Uterus (tissue), 4 donors: ENCODE results near the gene TMC8. TPM values are rescaled to one million over a fixed set of nuclear protein-coding genes. Genes with fewer than 3 reads are reported as not detected.
"Not testable (repeated sequence)": the region's sequence is repeated elsewhere in the genome, so short reads cannot be mapped to it uniquely, and the experiment has no call there.

Experiments used
- DNase-seq, 2 donors: peaks; one replicate each; pipeline ENCODE4 v3.0.0-alpha.2; 2019 to 2020
- H3K27ac ChIP-seq, 2 donors: fragments of 200-600 bp; sonication (generic); 1 replicate in 1 of 2; 2 replicates in 1 of 2; pipeline ENCODE4 v1.5.1; 2016 to 2018
- H3K27me3 ChIP-seq, 2 donors: fragments of 200-600 bp; sonication (generic); one replicate each; pipeline ENCODE4 v1.5.1; 2018 to 2019; ENCODE audit warnings: control low read depth in 1 of 2
- H3K36me3 ChIP-seq, 2 donors: fragments of 200-600 bp; sonication (generic); one replicate each; pipeline ENCODE4 v1.5.1; 2019; ENCODE audit warnings: control low read depth in 1 of 2
- H3K4me1 ChIP-seq, 2 donors: fragments of 200-600 bp; sonication (generic); one replicate each; pipeline ENCODE4 v1.5.1; 2018 to 2019; ENCODE audit warnings: control low read depth in 1 of 2
- H3K4me3 ChIP-seq, 2 donors: fragments of 200-600 bp; sonication (generic); 1 replicate in 1 of 2; 2 replicates in 1 of 2; pipeline ENCODE4 v1.5.1; 2018 to 2019; ENCODE audit warnings: mild to moderate bottlenecking in 1 of 2
- H3K9me3 ChIP-seq, 2 donors: fragments of 200-600 bp; sonication (generic); one replicate each; pipeline ENCODE4 v1.5.1; 2019; ENCODE audit warnings: control low read depth in 1 of 2
- POLR2A ChIP-seq, 2 donors: fragments of 450-650 bp; IDR thresholded peaks; one replicate each; pipeline ENCODE4 v1.6.1; 2016; ENCODE audit warnings: antibody characterized with exemption in 2 of 2, mild to moderate bottlenecking in 1 of 2, moderate library complexity in 1 of 2
- intact Hi-C: fragments of 100-400 bp; cut with DNase I; formaldehyde crosslinking; loops from one replicate; pipeline ENCODE4 v1.15.1; 2023; ENCODE audit warnings: low total_unique reads
- total RNA-seq, 4 donors: library from RNA; depleted of rRNA in 3 of 4; stranded (reverse); fragments of >200 nt in 3 of 4; gene quantifications; one replicate each; pipeline versions ENCODE4 v1.1.0 to v1.2.4, GENCODE V29; 2014 to 2023
- TF ChIP-seq, protein P1 (sequence below), 4 experiments: fragments of 200-600 bp in 2 of 4; fragments of 450-650 bp in 2 of 4; sonication (generic) in 2 of 4; IDR thresholded peaks; one replicate each; pipeline ENCODE4 v1.5.1; 2016 to 2019; ENCODE audit warnings: antibody characterized with exemption in 4 of 4, mild to moderate bottlenecking in 2 of 4, moderate library complexity in 1 of 4
- donor health status: DM: yes; HTN: yes; CAD: no.

Gene TMC8
- total RNA-seq, 4 donors from 2014 or later = 0.51 to 20.1 (median 3.1) TPM

DNA sequence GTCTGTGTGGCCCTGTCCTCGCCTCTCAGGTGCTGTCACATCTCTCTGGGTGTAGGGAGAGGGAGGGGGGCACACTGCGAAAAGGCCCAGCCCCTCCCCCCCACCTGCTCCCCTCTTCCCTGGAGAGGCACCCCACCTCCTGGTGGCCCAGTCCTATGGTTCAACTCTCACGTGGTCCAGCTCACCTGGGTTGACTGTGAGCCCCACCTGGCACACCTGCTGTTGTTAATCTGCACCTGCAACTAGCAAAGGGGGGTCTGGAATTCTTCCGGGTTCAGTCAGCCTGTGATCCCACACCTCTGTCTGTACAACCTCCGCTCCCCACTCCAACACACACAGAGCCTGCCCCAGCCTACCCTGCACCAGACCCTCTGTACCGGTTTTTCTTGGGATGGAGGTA is 35.8 kb downstream of the TMC8 start:
- Histone ChIP-seq H3K9me3 (no peaks in the 10 kb centered on the region), H3K4me3 (no peak overlapping the region), H3K27ac (no peak overlapping the region), H3K36me3 (no peaks in the 10 kb centered on the region), H3K27me3 (no peaks in the 10 kb centered on the region), H3K4me1 (peaks cover 0 to 2% of the 10 kb centered on the region in 2 donors)
- no peak for DNase-seq
- TF ChIP-seq, protein P1, sequence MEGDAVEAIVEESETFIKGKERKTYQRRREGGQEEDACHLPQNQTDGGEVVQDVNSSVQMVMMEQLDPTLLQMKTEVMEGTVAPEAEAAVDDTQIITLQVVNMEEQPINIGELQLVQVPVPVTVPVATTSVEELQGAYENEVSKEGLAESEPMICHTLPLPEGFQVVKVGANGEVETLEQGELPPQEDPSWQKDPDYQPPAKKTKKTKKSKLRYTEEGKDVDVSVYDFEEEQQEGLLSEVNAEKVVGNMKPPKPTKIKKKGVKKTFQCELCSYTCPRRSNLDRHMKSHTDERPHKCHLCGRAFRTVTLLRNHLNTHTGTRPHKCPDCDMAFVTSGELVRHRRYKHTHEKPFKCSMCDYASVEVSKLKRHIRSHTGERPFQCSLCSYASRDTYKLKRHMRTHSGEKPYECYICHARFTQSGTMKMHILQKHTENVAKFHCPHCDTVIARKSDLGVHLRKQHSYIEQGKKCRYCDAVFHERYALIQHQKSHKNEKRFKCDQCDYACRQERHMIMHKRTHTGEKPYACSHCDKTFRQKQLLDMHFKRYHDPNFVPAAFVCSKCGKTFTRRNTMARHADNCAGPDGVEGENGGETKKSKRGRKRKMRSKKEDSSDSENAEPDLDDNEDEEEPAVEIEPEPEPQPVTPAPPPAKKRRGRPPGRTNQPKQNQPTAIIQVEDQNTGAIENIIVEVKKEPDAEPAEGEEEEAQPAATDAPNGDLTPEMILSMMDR (IDR thresholded peaks at IDR 0.05) = no peak
- no peak for TF ChIP-seq POLR2A (IDR thresholded peaks at IDR 0.05)
- intact Hi-C loops = no loop called here

DNA sequence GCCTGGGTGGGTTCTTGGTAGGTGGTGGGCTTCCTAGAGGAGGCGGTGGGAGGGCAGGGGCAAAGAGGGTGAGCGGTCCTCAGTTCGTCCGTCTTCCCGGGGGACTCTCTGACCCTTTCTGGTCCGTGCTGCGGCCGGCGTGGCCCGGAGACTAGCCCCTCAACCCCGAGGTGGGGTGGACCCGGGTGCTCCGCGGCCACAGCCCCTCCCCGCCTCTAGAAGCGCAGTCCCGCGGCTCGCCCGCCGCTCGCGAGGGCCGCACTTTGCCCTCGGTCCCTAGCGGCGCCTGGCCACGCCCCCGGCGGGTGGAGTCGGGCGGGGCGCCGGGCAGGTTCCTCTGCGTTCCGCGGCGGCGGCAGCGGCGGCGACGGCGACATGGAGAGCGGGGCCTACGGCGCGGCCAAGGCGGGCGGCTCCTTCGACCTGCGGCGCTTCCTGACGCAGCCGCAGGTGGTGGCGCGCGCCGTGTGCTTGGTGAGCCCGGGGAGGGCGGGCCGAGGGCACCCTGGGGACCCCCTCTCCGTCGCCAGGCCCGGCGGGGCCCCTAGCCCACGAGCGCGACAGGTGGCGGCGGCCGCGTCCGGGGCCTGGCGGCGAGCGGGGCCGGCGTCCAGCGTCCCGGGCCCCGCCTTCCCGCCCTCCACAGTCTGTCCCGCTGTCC is 37.8 kb downstream of the TMC8 start, which contains the start of gene SYNGR2:
Gene SYNGR2, plus strand, starts transcription at position 340 of the 661 bp plus-strand sequence. Its CDS starts 36 bp downstream, at position 376.
- Histone ChIP-seq H3K27me3 (no peaks in the 10 kb centered on the region), H3K9me3 (no peaks in the 10 kb centered on the region), H3K4me3 (peak within 1 kb of the TSS; percentile 34 to 96), H3K36me3 (no peaks in the 10 kb centered on the region), H3K27ac (peak within 1 kb of the TSS; percentile 68 to 93), H3K4me1 (peaks cover 0 to 10% of the 10 kb centered on the region in 2 donors)
- intact Hi-C loops = no loop called here
- TF ChIP-seq POLR2A (IDR thresholded peaks at IDR 0.05) = peak; percentile 72 to 94
- TF ChIP-seq, protein P1 (IDR thresholded peaks at IDR 0.05) = peak in 2 of 4 experiments; percentile 8 to 20
- DNase-seq = peak; percentile 62 to 75

DNA sequence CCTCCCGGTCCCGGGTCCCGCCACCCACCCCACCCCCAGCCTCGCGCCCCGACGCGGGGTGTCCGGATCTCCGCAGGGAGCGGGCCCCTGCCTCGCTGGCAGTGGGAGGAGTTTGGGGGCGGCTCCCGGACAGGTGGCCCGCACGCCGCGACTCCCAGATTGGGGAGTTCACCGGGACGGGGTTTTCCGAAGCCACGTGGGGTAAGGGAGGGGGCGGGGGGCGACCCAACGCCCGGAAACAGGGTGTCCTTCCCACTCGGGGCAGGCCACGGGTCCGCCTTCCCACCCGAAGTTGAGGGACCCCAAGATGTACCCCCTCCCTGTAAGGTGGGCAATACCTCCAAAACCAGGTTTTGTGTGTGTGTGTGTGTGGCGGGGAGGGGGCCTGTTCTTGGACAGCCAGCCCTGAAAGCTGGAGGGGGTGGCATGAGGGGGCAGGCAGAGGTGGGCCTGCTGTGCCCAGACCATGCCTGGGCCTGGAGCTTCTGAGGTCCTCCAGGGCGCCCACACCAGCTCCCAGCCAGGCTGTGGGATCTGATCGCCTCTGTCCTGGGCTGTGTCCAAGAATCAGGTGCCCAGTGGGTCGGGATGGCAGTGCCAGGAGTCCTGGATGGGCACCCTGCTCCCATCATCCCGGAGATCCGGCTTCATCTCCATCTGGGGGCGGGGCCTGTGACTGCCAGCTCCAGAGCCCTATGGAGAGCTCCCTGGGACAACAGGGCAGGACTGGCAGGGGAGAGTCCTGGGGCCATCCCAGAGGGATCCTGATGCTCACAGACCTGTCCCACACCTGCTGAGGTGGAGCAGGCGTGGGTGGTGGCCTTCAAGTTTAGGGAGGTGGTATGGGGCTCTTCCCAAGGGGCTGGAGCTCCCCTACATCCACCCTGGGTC is 38.6 kb downstream of the TMC8 start:
- Histone ChIP-seq H3K4me1 (peaks cover 0 to 10% of the 10 kb centered on the region in 2 donors), H3K4me3 (peak overlapping the region; percentile 34 to 96), H3K36me3 (no peaks in the 10 kb centered on the region), H3K9me3 (no peaks in the 10 kb centered on the region), H3K27ac (peak overlapping the region; percentile 68 to 93), H3K27me3 (no peaks in the 10 kb centered on the region)
- TF ChIP-seq POLR2A (IDR thresholded peaks at IDR 0.05) = no peak
- TF ChIP-seq, protein P1 (IDR thresholded peaks at IDR 0.05) = no peak
- intact Hi-C loops = no loop called here
- peak; percentile 46 to 64 for DNase-seq

DNA sequence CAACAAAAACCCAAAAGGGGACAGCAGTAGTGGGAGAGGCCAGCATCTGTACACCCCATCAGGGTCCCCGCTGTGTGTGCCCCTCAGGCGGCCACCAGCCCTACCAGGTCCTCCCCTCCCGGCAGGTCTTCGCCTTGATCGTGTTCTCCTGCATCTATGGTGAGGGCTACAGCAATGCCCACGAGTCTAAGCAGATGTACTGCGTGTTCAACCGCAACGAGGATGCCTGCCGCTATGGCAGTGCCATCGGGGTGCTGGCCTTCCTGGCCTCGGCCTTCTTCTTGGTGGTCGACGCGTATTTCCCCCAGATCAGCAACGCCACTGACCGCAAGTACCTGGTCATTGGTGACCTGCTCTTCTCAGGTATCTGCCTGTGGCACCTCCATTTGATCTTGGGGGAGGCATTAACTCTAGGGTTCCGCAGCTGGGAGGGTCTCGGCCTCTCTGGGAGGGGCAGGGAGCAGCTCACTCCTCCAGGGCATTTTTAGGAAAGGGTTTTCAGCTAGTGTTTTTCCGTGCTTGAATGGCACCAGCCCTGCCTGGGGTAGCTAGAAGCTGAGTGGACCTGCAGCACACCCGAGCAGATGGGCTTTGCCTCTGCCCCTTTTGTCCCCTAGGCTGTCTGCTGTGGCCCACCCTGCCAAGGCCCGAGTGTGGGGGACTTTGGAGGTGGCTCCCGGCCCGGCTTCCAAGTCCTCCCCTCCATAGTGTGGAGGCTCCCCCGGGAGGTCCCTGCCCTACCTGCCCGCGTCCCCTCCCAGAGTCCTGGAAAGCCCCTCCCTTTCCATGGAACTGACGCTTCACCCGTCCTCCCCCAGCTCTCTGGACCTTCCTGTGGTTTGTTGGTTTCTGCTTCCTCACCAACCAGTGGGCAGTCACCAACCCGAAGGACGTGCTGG is 40.4 kb downstream of the TMC8 start:
- intact Hi-C loops = no loop called here
- TF ChIP-seq, protein P1 (IDR thresholded peaks at IDR 0.05) = no peak
- no peak for TF ChIP-seq POLR2A (IDR thresholded peaks at IDR 0.05)
- Histone ChIP-seq H3K36me3 (no peaks in the 10 kb centered on the region), H3K27me3 (no peaks in the 10 kb centered on the region), H3K4me1 (peaks cover 0 to 16% of the 10 kb centered on the region in 2 donors), H3K27ac (peak overlapping the region in 1 of 2 donors; percentile 85), H3K4me3 (no peak overlapping the region), H3K9me3 (no peaks in the 10 kb centered on the region)
- DNase-seq = no peak

DNA sequence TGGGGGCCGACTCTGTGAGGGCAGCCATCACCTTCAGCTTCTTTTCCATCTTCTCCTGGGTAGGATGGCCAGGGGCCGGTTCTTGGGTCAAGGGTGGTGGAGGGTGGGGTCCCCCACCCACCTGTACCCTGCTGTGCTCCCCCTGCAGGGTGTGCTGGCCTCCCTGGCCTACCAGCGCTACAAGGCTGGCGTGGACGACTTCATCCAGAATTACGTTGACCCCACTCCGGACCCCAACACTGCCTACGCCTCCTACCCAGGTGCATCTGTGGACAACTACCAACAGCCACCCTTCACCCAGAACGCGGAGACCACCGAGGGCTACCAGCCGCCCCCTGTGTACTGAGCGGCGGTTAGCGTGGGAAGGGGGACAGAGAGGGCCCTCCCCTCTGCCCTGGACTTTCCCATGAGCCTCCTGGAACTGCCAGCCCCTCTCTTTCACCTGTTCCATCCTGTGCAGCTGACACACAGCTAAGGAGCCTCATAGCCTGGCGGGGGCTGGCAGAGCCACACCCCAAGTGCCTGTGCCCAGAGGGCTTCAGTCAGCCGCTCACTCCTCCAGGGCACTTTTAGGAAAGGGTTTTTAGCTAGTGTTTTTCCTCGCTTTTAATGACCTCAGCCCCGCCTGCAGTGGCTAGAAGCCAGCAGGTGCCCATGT is 41.1 kb downstream of the TMC8 start:
- Histone ChIP-seq H3K27ac (peak overlapping the region; percentile 81 to 85), H3K4me1 (peaks cover 0 to 16% of the 10 kb centered on the region in 2 donors)
- H3K36me3 ChIP-seq, H3K27me3 ChIP-seq, intact Hi-C loops, DNase-seq, H3K9me3 ChIP-seq, H3K4me3 ChIP-seq: not testable (repeated sequence)
